COLO668 (cell line): Measurements from ENCODE around the gene ECD.

ENCODE experiments used
- DNase-seq: peaks from one replicate; lab custom pipeline; 2025; ENCODE audit not compliant: unreplicated experiment; lab: John Stamatoyannopoulos, UW

Gene ECD

GRCh38 chr10:73099141-73099540 is 68.7 kb downstream of the ECD start:
- DNase-seq: no peak

DNA sequence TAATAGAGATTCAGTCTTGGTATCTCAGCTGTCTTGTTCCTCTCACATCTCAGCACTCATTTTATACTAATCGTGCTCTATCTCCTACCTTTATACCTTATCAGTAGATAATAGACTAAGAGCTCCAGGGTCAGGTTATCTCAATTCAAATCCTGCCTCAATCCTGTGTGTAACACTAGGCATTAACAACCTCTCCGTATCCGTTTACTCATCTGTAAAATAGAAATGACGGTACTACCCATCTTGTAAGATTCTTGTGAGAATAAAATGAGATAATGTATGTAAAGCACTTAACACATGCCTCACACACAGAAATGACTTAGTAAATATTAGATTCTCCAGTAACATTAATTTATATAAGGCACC is 70.5 kb downstream of the ECD start:
- no peak for DNase-seq

- peak; percentile 96 for DNase-seq
Measured at GRCh38 chr10:73096449-73097304, 71.1 kb downstream of the ECD start, which contains the start of gene P4HA1. Gene P4HA1 (minus strand): TSS chr10:73096866. CDS start chr10:73074883, 21,983 bp downstream.

DNA sequence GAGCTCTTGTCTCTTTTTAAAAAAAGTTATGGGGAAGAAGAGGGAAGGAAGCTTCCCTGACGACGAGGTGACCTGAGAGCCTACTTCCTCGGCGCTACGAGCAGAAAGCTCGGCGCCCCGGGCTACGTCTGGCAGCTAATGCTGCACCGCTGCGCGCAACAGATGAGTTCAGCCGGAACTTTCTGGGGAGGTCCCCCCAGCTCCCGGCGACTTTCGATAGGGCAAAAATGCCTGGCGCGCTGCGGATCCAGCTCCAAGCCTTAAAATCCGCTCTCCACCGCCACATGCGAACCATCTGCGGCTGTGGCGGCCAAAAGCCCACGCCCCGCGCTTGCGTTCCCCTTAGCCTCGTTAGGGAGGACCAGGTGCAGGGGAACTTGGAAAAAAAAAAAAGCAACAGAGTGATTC is 71.8 kb downstream of the ECD start:
- DNase-seq: peak; percentile 65

DNA sequence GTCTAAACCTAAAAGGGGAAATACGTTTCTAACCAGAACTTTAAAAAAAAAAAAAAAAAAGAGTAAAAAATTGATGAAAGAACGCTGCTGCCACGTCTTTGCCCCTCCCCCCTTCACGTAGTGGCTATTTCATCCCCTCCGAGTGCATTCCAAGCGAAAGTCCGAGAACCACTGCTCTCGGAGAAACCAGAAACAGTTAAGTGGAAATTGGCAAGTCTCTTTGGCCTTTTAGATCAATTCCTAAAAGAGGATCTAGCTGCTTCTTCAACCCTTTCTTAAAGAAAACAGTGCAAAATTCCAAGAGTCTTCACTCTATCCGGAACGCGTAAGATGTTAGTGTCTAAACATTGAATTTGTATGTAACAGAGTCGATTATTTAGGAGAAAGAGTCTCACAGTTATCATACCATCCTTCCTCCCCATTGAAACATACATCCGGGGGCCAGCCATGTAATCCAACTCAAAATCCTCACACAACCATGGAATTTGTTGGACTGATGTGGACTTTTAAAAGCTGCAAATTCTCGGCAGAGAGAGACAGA is 72.3 kb downstream of the ECD start:
- DNase-seq: peak; percentile 1

GRCh38 chr10:73094986-73095480 is 72.8 kb downstream of the ECD start:
- DNase-seq: no peak

DNA sequence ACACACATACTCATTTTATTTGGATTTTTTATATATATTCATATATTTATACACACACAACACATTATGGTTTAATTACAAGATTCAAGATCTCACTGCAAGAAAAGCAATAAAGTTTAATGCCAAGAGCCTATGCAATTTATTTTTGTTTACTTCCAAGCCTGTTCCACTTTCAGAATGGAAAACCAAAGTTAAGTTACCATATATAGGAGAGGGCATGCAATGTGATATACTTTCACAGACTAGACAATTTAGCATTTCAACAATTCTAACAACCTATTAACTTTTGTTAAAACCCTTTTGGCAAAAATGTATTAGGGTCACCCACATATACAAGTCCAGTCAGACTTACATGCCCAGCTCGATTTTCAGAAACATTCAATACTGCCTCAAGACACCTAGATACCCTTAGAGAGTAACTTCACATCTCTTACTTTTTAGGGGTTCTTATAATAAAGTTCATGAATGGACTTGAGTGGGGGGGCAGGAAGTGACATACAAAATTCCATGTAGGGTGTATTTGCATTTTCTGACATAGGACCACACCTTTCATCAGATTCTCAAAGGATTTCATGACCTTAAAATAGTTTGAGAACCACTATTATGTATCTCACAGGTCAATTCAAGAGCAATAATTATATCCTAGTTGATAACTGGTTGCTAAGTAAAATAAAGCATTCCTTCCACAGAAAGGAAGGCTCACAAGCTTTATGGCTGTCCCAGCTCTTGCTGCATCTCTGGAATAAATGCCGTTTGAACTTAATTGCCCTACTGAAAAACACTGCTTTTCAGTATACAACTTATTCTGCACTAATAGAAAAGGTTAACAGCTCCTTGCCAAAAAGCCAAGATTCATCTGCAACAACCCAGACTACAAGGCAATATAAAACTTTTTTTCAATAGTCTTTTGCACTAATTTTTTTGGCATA is 73.6 kb downstream of the ECD start:
- no peak for DNase-seq

GRCh38 chr10:73092830-73093229 is 75.0 kb downstream of the ECD start:
- no peak for DNase-seq

- DNase-seq: no peak
Measured at GRCh38 chr10:73088304-73088703, 79.5 kb downstream of the ECD start.

DNA sequence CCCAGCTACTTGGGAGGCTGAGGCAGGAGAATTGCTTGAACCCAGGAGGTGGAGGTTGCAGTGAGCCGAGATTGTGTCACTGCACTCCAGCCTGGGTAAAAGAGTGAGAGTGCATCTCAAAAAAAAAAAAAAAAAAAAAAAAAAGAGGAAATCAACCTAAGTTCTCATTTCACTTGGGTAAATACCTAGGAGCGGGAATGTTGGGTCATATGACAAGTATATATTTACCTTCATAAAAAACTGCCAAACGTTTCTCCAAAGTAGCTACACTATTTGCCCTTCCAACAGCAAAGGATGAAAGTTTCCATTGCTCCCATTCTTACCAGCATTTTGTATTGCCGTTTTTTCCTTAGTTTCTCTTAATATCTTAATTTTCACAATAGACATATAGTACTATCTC is 81.0 kb downstream of the ECD start:
- no peak for DNase-seq

- no peak for DNase-seq
Measured at GRCh38 chr10:73084209-73084608, 83.6 kb downstream of the ECD start.
